H1 (cell line): ENCODE results near the gene KRTAP5-6. TPM values are rescaled to one million over a fixed set of nuclear protein-coding genes. Genes with fewer than 3 reads are reported as not detected.

Experiments
- EGR1 ChIP-seq: IDR thresholded peaks from 2 replicates; pipeline ENCODE4 v1.6.1; 2011; ENCODE audit warnings: low read depth, low read length, borderline replicate concordance
- EP300 ChIP-seq, 2 experiments: IDR thresholded peaks; 1 replicate in 1 of 2; 2 replicates in 1 of 2; pipeline ENCODE4 v1.6.1; 2011 to 2012; ENCODE audit warnings: low read depth in 2 of 2, low read length in 2 of 2, mild to moderate bottlenecking in 2 of 2, borderline replicate concordance in 1 of 2, inconsistent platforms in 1 of 2, moderate library complexity in 1 of 2
- GTF2F1 ChIP-seq: IDR thresholded peaks from 2 replicates; pipeline ENCODE4 v1.6.1; 2012; ENCODE audit warnings: low read depth, low read length, improper control_type of control experiment, borderline replicate concordance
- NANOG ChIP-seq: IDR thresholded peaks from 2 replicates; pipeline ENCODE4 v1.6.1; 2011; ENCODE audit warnings: low read length, low read depth, mild to moderate bottlenecking, inconsistent platforms; ENCODE audit not compliant: insufficient read depth, poor library complexity, severe bottlenecking
- SIRT6 ChIP-seq: IDR thresholded peaks from one replicate; pipeline ENCODE4 v1.7.1; 2012; ENCODE audit warnings: low read length, inconsistent platforms
- TEAD4 ChIP-seq: IDR thresholded peaks from 2 replicates; pipeline ENCODE4 v1.6.1; 2012; ENCODE audit warnings: low read depth, low read length, inconsistent platforms, mixed read lengths
- ZNF274 ChIP-seq: IDR thresholded peaks from 2 replicates; pipeline ENCODE4 v1.7.0; 2012; ENCODE audit warnings: low read length, borderline replicate concordance; ENCODE audit errors: extremely low read depth
- polyA plus RNA-seq, 7 experiments: library from polyadenylated mRNA; depleted of rRNA in 3 of 7; stranded (reverse) in 5 of 7; unstranded in 2 of 7; fragments of >200 nt in 5 of 7; fragments of 200-250 nt in 2 of 7; gene quantifications; 1 replicate in 5 of 7; 2 replicates in 1 of 7; 4 replicates in 1 of 7; pipeline versions ENCODE4 v1.2.1 to v1.2.3, GENCODE V29; 2011 to 2013; ENCODE audit warnings: missing spikeins in 2 of 7, mixed read lengths in 2 of 7
- total RNA-seq: library from RNA; stranded (reverse); fragmentation: NEBNext Ultra II Directional; extraction: Animal tissue kit (Norgen Biotek cat#: 25700); gene quantifications from 2 replicates; pipeline ENCODE4 v1.2.1, GENCODE V29; 2021
- TF ChIP-seq, protein P1 (sequence below): fragments of 300-600 bp; sonication (generic); IDR thresholded peaks from 2 replicates; pipeline ENCODE4 v1.7.1; 2012; ENCODE audit warnings: low read length, moderate library complexity, mild to moderate bottlenecking, inconsistent platforms; ENCODE audit not compliant: insufficient replicate concordance
- TF ChIP-seq, protein P2 (sequence below): IDR thresholded peaks from 2 replicates; pipeline ENCODE4 v1.6.1; 2012; ENCODE audit warnings: inconsistent platforms

Gene KRTAP5-6
- total and polyA plus RNA-seq, 2 of the 8 experiments (the other 6 are each of a cell fraction or from before 2014, with no cell fraction given): not detected

DNA sequence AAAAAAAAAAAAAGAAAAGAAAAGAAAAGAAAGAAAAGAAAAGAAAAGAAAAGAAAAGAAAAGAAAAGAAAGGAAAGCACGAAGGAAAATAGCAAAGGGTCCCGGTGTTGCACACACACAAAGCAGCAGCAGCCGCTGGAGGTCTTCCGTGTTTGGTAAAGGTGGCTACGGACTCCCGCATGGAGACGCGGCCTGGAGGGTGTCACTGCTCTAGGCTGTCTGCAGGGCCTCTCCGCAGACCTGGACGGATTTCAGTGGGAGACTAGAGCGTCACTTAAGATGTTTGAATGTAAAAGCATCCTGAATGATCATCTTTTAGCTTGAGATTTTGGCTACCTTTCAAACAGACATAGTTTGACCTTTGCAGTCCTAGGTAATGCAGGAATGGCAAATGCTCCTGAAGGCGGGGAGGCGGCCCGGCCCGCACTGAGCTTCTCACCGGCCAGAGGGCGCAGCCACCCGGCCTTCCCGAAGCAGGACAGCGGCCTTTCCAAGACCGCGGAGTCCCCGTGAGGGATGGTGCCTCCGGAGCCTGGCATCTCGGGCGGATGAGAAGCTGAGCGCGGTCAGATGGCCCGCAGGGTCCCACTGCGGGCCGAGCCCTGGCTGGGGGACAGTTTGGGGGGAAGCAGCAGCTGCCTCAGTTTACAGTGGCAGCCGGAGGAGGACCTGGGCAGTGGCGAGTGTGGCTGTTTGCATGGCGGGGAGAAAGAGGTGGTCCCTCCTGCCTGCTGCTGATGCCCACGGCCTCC is 48.9 kb upstream of the KRTAP5-6 start (continued):
- TF ChIP-seq SIRT6: no peak
- no peak for TF ChIP-seq EGR1
- no peak for TF ChIP-seq EP300 (IDR thresholded peaks at IDR 0.05; ENCODE audit: borderline replicate concordance in 1 of 2, low read depth in 2 of 2, low read length in 2 of 2)
- no peak for TF ChIP-seq ZNF274
- no peak for TF ChIP-seq NANOG
- TF ChIP-seq, protein P1, sequence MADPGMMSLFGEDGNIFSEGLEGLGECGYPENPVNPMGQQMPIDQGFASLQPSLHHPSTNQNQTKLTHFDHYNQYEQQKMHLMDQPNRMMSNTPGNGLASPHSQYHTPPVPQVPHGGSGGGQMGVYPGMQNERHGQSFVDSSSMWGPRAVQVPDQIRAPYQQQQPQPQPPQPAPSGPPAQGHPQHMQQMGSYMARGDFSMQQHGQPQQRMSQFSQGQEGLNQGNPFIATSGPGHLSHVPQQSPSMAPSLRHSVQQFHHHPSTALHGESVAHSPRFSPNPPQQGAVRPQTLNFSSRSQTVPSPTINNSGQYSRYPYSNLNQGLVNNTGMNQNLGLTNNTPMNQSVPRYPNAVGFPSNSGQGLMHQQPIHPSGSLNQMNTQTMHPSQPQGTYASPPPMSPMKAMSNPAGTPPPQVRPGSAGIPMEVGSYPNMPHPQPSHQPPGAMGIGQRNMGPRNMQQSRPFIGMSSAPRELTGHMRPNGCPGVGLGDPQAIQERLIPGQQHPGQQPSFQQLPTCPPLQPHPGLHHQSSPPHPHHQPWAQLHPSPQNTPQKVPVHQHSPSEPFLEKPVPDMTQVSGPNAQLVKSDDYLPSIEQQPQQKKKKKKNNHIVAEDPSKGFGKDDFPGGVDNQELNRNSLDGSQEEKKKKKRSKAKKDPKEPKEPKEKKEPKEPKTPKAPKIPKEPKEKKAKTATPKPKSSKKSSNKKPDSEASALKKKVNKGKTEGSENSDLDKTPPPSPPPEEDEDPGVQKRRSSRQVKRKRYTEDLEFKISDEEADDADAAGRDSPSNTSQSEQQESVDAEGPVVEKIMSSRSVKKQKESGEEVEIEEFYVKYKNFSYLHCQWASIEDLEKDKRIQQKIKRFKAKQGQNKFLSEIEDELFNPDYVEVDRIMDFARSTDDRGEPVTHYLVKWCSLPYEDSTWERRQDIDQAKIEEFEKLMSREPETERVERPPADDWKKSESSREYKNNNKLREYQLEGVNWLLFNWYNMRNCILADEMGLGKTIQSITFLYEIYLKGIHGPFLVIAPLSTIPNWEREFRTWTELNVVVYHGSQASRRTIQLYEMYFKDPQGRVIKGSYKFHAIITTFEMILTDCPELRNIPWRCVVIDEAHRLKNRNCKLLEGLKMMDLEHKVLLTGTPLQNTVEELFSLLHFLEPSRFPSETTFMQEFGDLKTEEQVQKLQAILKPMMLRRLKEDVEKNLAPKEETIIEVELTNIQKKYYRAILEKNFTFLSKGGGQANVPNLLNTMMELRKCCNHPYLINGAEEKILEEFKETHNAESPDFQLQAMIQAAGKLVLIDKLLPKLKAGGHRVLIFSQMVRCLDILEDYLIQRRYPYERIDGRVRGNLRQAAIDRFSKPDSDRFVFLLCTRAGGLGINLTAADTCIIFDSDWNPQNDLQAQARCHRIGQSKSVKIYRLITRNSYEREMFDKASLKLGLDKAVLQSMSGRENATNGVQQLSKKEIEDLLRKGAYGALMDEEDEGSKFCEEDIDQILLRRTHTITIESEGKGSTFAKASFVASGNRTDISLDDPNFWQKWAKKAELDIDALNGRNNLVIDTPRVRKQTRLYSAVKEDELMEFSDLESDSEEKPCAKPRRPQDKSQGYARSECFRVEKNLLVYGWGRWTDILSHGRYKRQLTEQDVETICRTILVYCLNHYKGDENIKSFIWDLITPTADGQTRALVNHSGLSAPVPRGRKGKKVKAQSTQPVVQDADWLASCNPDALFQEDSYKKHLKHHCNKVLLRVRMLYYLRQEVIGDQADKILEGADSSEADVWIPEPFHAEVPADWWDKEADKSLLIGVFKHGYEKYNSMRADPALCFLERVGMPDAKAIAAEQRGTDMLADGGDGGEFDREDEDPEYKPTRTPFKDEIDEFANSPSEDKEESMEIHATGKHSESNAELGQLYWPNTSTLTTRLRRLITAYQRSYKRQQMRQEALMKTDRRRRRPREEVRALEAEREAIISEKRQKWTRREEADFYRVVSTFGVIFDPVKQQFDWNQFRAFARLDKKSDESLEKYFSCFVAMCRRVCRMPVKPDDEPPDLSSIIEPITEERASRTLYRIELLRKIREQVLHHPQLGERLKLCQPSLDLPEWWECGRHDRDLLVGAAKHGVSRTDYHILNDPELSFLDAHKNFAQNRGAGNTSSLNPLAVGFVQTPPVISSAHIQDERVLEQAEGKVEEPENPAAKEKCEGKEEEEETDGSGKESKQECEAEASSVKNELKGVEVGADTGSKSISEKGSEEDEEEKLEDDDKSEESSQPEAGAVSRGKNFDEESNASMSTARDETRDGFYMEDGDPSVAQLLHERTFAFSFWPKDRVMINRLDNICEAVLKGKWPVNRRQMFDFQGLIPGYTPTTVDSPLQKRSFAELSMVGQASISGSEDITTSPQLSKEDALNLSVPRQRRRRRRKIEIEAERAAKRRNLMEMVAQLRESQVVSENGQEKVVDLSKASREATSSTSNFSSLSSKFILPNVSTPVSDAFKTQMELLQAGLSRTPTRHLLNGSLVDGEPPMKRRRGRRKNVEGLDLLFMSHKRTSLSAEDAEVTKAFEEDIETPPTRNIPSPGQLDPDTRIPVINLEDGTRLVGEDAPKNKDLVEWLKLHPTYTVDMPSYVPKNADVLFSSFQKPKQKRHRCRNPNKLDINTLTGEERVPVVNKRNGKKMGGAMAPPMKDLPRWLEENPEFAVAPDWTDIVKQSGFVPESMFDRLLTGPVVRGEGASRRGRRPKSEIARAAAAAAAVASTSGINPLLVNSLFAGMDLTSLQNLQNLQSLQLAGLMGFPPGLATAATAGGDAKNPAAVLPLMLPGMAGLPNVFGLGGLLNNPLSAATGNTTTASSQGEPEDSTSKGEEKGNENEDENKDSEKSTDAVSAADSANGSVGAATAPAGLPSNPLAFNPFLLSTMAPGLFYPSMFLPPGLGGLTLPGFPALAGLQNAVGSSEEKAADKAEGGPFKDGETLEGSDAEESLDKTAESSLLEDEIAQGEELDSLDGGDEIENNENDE: no peak
- TF ChIP-seq GTF2F1: no peak
- TF ChIP-seq, protein P2, sequence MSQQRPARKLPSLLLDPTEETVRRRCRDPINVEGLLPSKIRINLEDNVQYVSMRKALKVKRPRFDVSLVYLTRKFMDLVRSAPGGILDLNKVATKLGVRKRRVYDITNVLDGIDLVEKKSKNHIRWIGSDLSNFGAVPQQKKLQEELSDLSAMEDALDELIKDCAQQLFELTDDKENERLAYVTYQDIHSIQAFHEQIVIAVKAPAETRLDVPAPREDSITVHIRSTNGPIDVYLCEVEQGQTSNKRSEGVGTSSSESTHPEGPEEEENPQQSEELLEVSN: no peak
- no peak for TF ChIP-seq TEAD4
